T-helper 1 cell treated with Interleukin-12 subunit alpha and Interleukin-12 subunit beta and Interleukin-4 antibody, amounts not matched to agents 30 μg/mL and 1 μg/mL, for 36 hours (primary cell): Measurements from ENCODE around the gene SLC25A26.

Source experiments
- H3K27ac Mint-ChIP-seq: one replicate; pipeline ENCODE4 v1.8.0; 2021; ENCODE audit warnings: mild to moderate bottlenecking, mixed read lengths
- H3K27me3 Mint-ChIP-seq: one replicate; pipeline ENCODE4 v1.8.0; 2021; ENCODE audit warnings: low read depth, mixed read lengths
- H3K36me3 Mint-ChIP-seq: one replicate; pipeline ENCODE4 v1.8.0; 2021; ENCODE audit warnings: low read depth, mixed read lengths
- H3K4me1 Mint-ChIP-seq: one replicate; pipeline ENCODE4 v1.8.0; 2021; ENCODE audit warnings: low read depth, mixed read lengths
- H3K4me3 Mint-ChIP-seq: one replicate; pipeline ENCODE4 v1.8.0; 2021; ENCODE audit warnings: mild to moderate bottlenecking, moderate library complexity, mixed read lengths
- H3K9me3 Mint-ChIP-seq: one replicate; pipeline ENCODE4 v1.8.0; 2021; ENCODE audit warnings: mixed read lengths

The SLC25A26 gene

GRCh38 chr3:66220602-66221377, at the start of gene SLC25A26:
TSS of gene SLC25A26 (plus strand) at chr3:66221001. CDS start at chr3:66221095, 94 bp downstream.
- Mint-ChIP-seq H3K36me3 (peaks cover 19% of the 10 kb centered on the region), H3K27ac (peak within 1 kb of the TSS; percentile 93), H3K9me3 (no peaks in the 10 kb centered on the region), H3K4me3 (peak within 1 kb of the TSS; percentile 95), H3K27me3 (peaks cover 4% of the 10 kb centered on the region), H3K4me1 (peaks cover 32% of the 10 kb centered on the region)

- H3K27me3 Mint-ChIP-seq = no peaks in the 10 kb centered on the region
- no peaks in the 10 kb centered on the region for H3K9me3 Mint-ChIP-seq
- no peak overlapping the region for H3K27ac Mint-ChIP-seq
- H3K4me3 Mint-ChIP-seq = no peak overlapping the region
- no peaks in the 10 kb centered on the region for H3K36me3 Mint-ChIP-seq
- no peaks in the 10 kb centered on the region for H3K4me1 Mint-ChIP-seq
Observed at GRCh38 chr3:66172394-66172793, 48.4 kb upstream of the SLC25A26 start.

- Mint-ChIP-seq H3K27ac (no peak overlapping the region), H3K4me3 (no peak overlapping the region), H3K4me1 (no peaks in the 10 kb centered on the region), H3K9me3 (no peaks in the 10 kb centered on the region), H3K36me3 (no peaks in the 10 kb centered on the region), H3K27me3 (no peaks in the 10 kb centered on the region)
Observed at GRCh38 chr3:66177026-66177425, 43.8 kb upstream of the SLC25A26 start.

GRCh38 chr3:66178206-66178605, 42.6 kb upstream of the SLC25A26 start:
- no peak overlapping the region for H3K27ac Mint-ChIP-seq
- H3K4me1 Mint-ChIP-seq = no peaks in the 10 kb centered on the region
- H3K4me3 Mint-ChIP-seq = no peak overlapping the region
- H3K36me3 Mint-ChIP-seq = no peaks in the 10 kb centered on the region
- H3K9me3 Mint-ChIP-seq = no peaks in the 10 kb centered on the region
- no peaks in the 10 kb centered on the region for H3K27me3 Mint-ChIP-seq

- Mint-ChIP-seq H3K9me3 (no peaks in the 10 kb centered on the region), H3K27ac (no peak overlapping the region), H3K27me3 (no peaks in the 10 kb centered on the region), H3K4me3 (no peak overlapping the region), H3K36me3 (no peaks in the 10 kb centered on the region), H3K4me1 (no peaks in the 10 kb centered on the region)
Observed at GRCh38 chr3:66179793-66180192, 41.0 kb upstream of the SLC25A26 start.

- Mint-ChIP-seq H3K4me3 (no peak overlapping the region), H3K9me3 (no peaks in the 10 kb centered on the region), H3K36me3 (no peaks in the 10 kb centered on the region), H3K4me1 (no peaks in the 10 kb centered on the region), H3K27ac (no peak overlapping the region), H3K27me3 (no peaks in the 10 kb centered on the region)
Observed at GRCh38 chr3:66181764-66182163, 39.0 kb upstream of the SLC25A26 start.

GRCh38 chr3:66182246-66182645, 38.6 kb upstream of the SLC25A26 start:
- no peak overlapping the region for H3K4me3 Mint-ChIP-seq

GRCh38 chr3:66186545-66186944, 34.3 kb upstream of the SLC25A26 start:
- no peaks in the 10 kb centered on the region for H3K4me1 Mint-ChIP-seq
- H3K27me3 Mint-ChIP-seq = no peaks in the 10 kb centered on the region
- H3K4me3 Mint-ChIP-seq = no peak overlapping the region
- H3K9me3 Mint-ChIP-seq = no peaks in the 10 kb centered on the region
- H3K36me3 Mint-ChIP-seq = no peaks in the 10 kb centered on the region
- no peak overlapping the region for H3K27ac Mint-ChIP-seq

More at GRCh38 chr3:66182246-66182645, 38.6 kb upstream of the SLC25A26 start:
- Mint-ChIP-seq H3K27me3 (no peaks in the 10 kb centered on the region), H3K9me3 (no peaks in the 10 kb centered on the region), H3K36me3 (no peaks in the 10 kb centered on the region), H3K4me1 (no peaks in the 10 kb centered on the region), H3K27ac (no peak overlapping the region)

GRCh38 chr3:66195347-66195783, 25.4 kb upstream of the SLC25A26 start:
- Mint-ChIP-seq H3K27me3 (peaks cover 41% of the 10 kb centered on the region), H3K9me3 (no peaks in the 10 kb centered on the region), H3K27ac (no peak overlapping the region), H3K4me3 (no peak overlapping the region), H3K36me3 (no peaks in the 10 kb centered on the region), H3K4me1 (no peaks in the 10 kb centered on the region)

- Mint-ChIP-seq H3K36me3 (no peaks in the 10 kb centered on the region), H3K27ac (no peak overlapping the region), H3K4me3 (no peak overlapping the region), H3K9me3 (no peaks in the 10 kb centered on the region), H3K4me1 (no peaks in the 10 kb centered on the region), H3K27me3 (peaks cover 41% of the 10 kb centered on the region)
Observed at GRCh38 chr3:66196633-66197032, 24.2 kb upstream of the SLC25A26 start.

GRCh38 chr3:66198437-66199088, 22.2 kb upstream of the SLC25A26 start:
- Mint-ChIP-seq H3K4me1 (no peaks in the 10 kb centered on the region), H3K9me3 (no peaks in the 10 kb centered on the region), H3K27me3 (peaks cover 37% of the 10 kb centered on the region), H3K36me3 (no peaks in the 10 kb centered on the region), H3K27ac (no peak overlapping the region), H3K4me3 (no peak overlapping the region)

GRCh38 chr3:66199089-66199473, 21.7 kb upstream of the SLC25A26 start:
- Mint-ChIP-seq H3K4me1 (no peaks in the 10 kb centered on the region), H3K4me3 (no peak overlapping the region), H3K36me3 (no peaks in the 10 kb centered on the region), H3K27me3 (peaks cover 34% of the 10 kb centered on the region), H3K27ac (no peak overlapping the region), H3K9me3 (no peaks in the 10 kb centered on the region)

GRCh38 chr3:66200147-66200546, 20.7 kb upstream of the SLC25A26 start:
- Mint-ChIP-seq H3K9me3 (no peaks in the 10 kb centered on the region), H3K27ac (no peak overlapping the region), H3K4me1 (no peaks in the 10 kb centered on the region), H3K4me3 (no peak overlapping the region), H3K27me3 (peaks cover 36% of the 10 kb centered on the region), H3K36me3 (no peaks in the 10 kb centered on the region)

GRCh38 chr3:66200786-66201185, 20.0 kb upstream of the SLC25A26 start:
- H3K4me1 Mint-ChIP-seq = no peaks in the 10 kb centered on the region
- H3K9me3 Mint-ChIP-seq = no peaks in the 10 kb centered on the region
- no peak overlapping the region for H3K4me3 Mint-ChIP-seq
- H3K27me3 Mint-ChIP-seq = peaks cover 31% of the 10 kb centered on the region
- H3K36me3 Mint-ChIP-seq = no peaks in the 10 kb centered on the region
- H3K27ac Mint-ChIP-seq = no peak overlapping the region

- no peaks in the 10 kb centered on the region for H3K4me1 Mint-ChIP-seq
- H3K9me3 Mint-ChIP-seq = no peaks in the 10 kb centered on the region
- no peaks in the 10 kb centered on the region for H3K36me3 Mint-ChIP-seq
- no peak overlapping the region for H3K4me3 Mint-ChIP-seq
- peaks cover 17% of the 10 kb centered on the region for H3K27me3 Mint-ChIP-seq
- H3K27ac Mint-ChIP-seq = no peak overlapping the region
Observed at GRCh38 chr3:66203275-66203674, 17.5 kb upstream of the SLC25A26 start.
